HG03064 (cell line): ENCODE data around the gene NTPCR.
"Not testable (repeated sequence)": the region's sequence is repeated elsewhere in the genome, so short reads cannot be mapped to it uniquely, and the experiment has no call there.

Experiments used
- ATAC-seq: cut with Tn5 transposase; IDR thresholded peaks from one replicate; pipeline ENCODE4 v1.9.1; 2021; ENCODE audit warnings: low read depth; ENCODE audit not compliant: unreplicated experiment

NTPCR gene, protein sequence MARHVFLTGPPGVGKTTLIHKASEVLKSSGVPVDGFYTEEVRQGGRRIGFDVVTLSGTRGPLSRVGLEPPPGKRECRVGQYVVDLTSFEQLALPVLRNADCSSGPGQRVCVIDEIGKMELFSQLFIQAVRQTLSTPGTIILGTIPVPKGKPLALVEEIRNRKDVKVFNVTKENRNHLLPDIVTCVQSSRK

GRCh38 chr1:232950197-232951176 lies at the start of gene NTPCR:
TSS of gene NTPCR (plus strand) at chr1:232950611. CDS start at chr1:232950711, 100 bp downstream.
- peak; percentile 82 for ATAC-seq

DNA sequence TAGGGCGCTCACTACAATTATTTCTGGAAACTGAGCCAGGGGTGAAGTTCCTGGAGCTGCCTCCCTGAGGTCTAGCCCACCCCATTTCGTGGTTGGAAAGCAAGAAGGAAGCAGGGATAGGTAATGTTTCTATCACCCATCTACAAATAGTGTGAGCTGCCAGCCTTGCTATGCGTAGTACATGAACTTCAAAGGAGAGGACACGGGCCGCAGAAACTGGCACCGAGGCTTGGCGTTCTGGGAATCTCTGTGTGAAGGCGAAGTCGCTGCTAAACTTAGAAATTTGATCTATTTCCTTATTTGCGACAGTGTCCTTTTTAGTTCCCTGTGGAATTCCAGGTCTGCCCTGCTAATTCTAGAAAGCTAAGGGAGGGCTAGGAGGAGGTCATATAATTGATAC lies 49.6 kb upstream of the NTPCR start:
- ATAC-seq: no peak

- ATAC-seq: no peak
Measured at GRCh38 chr1:232901255-232901654, 49.2 kb upstream of the NTPCR start.

- ATAC-seq: no peak
Measured at GRCh38 chr1:232902774-232903350, 47.5 kb upstream of the NTPCR start.

GRCh38 chr1:232904131-232904530 lies 46.3 kb upstream of the NTPCR start:
- no peak for ATAC-seq

DNA sequence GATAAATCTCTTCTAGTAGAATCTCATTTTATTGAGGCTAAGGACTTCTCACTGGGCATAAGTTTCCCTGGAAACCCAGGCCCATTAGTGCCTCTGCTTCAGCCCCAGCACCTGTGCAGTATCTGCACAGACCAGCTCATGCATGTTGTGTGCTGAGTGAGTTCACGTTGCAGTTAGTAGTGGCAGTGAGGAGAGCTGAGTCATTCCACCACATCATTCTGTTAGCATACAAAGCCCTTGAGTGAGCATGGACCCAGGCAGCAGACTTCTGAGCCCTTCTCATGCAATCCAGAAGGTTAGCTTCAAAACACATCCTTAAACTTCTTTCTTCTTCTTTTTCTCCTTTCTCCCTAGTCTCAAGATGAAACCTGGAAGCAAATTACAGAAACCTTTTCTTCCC lies 45.8 kb upstream of the NTPCR start:
- ATAC-seq: no peak

- ATAC-seq: no peak
Measured at GRCh38 chr1:232905331-232906034, 44.9 kb upstream of the NTPCR start.

DNA sequence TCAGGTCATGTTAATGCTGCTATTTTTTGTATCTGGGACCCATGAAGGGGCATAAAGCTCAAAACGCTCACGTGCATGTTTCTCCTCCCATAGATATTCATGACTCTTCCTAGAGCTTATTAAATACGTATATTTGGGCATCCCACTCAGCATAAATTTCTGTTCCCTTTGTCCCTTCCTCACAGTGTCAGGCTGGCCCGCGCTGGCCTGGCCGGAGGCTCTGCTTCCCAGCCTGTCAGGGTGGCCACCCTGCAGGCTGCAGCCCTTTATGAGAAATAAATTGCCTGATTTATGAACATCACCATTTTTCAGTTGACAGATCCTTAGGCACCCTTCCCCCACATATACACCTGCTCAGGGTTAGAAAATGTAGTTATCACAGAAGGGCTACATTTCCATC lies 44.0 kb upstream of the NTPCR start:
- no peak for ATAC-seq

DNA sequence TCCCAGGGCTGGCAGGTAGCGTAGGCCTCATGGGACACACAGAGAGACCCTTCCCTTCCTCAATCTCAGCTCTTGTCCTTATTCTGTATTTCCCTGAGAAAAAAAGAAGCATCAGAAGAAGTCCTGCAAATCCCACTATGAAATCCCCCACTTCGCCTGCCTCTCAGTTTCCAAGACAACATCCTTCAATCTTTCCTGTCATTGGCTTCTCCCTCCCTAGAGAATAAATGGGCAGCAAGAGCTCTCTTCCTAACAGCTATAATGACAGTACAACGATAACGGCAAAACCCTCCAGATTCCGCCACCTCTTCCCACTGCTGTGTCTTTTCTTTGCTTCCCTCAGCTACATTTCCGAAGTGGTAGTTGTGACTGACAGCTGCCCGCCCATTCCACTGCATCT lies 41.6 kb upstream of the NTPCR start:
- no peak for ATAC-seq

DNA sequence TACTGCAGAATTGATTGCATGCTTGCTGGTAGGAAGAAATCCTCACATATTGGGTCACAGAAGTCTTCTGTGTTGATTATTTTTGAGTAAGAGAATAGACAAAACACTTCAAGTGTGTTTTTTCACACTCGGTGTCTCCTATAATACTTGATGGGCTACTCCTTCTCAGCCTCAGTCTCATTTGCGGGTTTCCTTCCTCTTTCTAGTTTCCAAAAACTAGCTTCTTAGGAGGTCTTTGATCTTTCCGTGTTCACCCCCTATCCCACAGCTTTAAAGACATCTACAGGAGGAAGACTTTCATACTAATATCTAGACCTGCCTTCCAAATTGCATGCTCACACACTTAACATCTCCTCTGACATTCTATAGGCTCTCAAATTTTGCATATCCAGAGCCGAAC lies 40.7 kb upstream of the NTPCR start:
- no peak for ATAC-seq

GRCh38 chr1:232911027-232911599 lies 39.3 kb upstream of the NTPCR start:
- ATAC-seq: no peak

GRCh38 chr1:232912845-232913580 lies 37.4 kb upstream of the NTPCR start:
- no peak for ATAC-seq

DNA sequence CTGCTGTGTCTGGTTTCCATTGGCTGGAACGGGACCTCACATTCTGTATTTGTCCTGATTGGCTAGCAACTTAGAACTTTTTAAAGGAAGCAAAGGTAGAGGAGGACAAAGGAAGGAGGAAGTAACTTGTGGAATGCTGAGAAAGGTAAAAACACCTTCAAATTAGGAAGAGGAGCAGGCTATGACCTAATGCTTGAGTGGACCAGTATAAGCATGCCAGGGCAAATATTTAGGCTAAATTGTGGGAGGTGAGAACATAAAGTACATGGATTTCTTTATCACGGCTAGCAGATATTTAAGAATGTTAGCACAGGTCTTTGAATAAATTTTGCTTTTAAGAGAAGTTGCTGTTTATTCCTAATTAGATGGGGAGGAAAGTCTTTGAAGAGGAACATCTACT lies 36.1 kb upstream of the NTPCR start:
- not testable (repeated sequence) for ATAC-seq

DNA sequence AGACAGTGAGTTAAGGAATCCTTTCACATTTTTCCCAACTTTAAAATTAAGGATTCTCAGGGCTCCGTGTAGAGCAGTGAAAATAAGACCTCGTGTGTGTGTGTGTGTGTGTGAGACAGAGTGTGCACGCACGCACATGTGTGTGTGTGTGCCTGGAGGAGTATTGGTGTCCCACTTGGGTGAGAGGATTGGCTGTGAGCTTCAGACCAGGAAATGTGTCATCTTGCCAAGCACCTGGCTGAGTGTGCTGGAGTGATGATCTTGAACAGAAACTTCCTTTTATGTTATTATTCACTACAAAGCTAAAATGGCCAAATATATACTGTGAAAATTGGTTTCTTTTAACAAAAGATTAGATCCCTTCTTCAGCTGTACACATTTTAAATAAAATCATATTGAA lies 35.2 kb upstream of the NTPCR start:
- ATAC-seq: no peak

DNA sequence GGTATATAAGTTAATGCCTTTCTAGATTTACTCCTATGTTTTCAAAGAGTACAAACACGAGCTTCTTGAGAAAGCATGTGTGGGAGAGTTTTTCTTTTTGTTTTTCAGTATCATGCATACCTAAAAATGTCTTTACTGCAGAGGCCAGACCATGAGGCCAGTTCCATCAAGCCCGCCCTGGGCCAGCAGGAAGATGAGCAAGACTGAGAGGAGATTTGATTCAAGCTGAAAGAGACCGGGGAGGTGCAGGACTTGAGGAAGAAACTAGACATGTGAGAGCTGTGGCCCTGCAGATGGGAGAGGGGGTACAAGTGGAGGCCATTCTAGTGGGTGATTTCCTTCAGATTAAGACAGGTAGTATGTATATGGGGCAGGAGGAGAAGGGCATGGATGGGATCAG lies 33.4 kb upstream of the NTPCR start:
- ATAC-seq: no peak

GRCh38 chr1:232921381-232921780 lies 29.0 kb upstream of the NTPCR start:
- no peak for ATAC-seq

DNA sequence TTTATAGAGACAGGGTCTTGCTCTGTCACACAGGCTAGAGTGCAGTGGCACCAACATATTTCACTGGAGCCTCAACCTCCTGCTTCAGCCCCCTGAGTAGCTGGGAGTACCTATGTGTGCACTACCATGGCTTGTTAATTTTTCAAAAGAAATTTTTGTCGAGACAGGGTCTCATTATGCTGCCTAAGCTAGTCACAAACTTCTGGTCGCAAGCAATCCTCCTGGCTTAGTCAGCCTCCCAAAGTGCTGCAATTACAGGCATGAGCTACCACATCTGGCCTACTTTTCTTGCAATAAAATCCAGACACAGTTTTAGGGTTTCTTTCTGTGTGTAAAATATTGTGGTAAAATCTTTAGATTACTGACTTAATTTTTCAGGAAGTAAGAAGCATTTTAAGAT lies 27.9 kb upstream of the NTPCR start:
- ATAC-seq: no peak

DNA sequence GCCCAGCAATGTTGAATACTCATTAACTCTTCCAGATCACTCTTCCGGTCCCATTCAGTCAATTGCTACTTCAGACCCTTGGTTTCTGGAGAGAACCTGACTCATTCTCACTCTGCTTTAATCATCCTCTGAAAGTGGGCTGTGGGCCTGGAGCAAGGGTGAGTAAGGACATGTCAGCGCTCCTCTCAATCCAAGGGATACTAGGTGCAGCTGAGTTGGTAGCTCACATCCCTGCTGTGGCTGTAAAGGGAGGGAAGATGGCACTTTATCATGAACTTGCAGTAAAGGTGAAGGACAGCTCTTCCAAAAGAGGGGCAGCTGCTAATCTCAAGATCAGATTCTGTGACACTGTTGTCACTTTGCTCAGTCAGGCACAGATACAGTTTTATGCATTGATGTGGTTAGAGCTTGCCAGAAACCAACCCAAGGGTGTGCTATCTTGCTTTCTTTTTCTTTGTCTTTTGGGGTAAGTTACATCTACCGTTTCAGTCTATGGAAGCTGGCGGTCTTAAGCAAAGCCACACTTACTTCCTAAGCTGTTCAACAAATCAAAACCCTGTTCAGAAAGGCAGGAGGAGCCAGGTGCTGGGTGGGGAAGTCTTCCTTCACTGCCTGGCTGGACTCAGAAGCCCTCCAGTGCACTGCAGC lies 26.5 kb upstream of the NTPCR start:
- ATAC-seq: peak; percentile 86

DNA sequence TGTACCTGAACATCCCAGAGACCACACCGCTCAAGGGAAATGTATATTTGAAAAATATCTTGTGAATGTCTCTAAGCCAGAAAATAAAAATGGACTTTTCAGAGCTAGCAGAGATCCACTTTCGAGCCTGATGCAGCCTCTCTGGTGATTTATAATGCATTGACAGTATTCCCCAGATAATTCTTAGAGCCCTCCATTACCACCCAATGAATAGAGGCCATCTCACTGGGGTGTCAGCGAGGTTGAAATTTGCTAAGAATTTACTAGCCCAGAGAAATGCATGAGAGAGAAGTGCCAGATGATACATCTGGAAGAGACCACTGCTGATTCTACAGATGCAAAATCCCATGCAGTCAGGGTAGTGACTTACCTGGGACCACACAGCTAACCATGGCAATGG lies 25.5 kb upstream of the NTPCR start:
- ATAC-seq: no peak
